ENCODE results near the gene SOWAHD.
"Not testable (repeated sequence)": the region's sequence is repeated elsewhere in the genome, so short reads cannot be mapped to it uniquely, and the experiment has no call there.

The SOWAHD gene

DNA sequence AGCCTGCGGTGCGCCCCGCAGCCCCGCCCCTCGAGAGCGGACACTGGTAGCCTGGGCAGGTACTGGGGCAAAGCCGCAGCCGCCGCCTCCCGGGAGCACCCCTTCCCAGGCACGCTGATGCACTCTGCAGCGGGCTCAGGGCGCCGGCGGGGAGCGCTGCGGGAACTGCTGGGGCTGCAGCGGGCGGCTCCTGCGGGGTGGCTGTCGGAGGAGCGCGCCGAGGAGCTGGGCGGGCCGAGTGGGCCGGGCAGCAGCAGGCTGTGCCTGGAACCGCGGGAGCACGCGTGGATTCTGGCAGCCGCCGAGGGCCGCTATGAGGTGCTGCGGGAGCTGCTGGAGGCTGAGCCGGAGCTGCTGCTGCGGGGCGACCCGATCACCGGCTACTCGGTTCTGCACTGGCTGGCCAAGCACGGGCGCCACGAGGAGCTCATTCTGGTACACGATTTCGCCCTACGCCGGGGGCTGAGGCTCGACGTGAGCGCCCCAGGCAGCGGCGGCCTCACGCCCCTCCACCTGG is 401 bp downstream of the SOWAHD start:
- peaks cover 4% of the 10 kb centered on the region; the same call in 1 of the 2 replicates for H3K4me1 ChIP-seq (ENCODE audit: control insufficient read depth, insufficient read depth, low read length)
- no peaks in the 10 kb centered on the region; the same call in 1 of the 2 replicates for H3K27me3 ChIP-seq (ENCODE audit: control insufficient read depth, insufficient read depth, low read length)
- H3K9me3 ChIP-seq (ENCODE audit: control insufficient read depth, insufficient read depth, low read length): no peaks in the 10 kb centered on the region
- H3K36me3 ChIP-seq (ENCODE audit: control insufficient read depth, insufficient read depth, low read length): no peaks in the 10 kb centered on the region
- no CpG with 5 or more reads among the region's 54 CpGs for WGBS (ENCODE audit: insufficient coverage, insufficient read length)
- H3K27ac ChIP-seq (ENCODE audit: low read length): no peak overlapping the region
- H3K4me3 ChIP-seq (ENCODE audit: low read length): peak overlapping the region; percentile 55; the same call in 1 of the 2 replicates
- DNase-seq (ENCODE audit: low read depth, low spot score): no peak

DNA sequence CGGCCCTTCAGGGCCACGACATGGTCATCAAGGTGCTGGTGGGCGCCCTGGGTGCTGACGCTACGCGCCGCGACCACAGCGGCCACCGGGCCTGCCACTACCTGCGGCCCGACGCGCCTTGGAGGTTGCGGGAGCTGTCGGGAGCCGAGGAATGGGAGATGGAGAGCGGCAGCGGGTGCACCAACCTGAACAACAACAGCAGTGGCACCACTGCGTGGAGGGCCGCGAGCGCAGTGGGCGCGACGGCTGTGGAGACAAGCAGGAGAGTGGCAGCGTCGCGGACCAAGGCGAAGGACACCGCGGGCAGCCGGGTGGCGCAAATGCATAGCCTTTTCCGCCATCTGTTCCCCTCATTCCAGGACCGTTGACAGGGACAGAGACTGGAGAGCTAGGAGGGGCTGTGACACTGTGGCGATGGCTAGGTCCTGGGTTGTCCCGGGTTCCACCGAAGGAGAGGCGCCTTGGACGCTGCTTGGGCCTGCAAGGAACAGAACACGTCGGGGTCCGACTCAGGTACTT is 919 bp downstream of the SOWAHD start:
- Histone ChIP-seq H3K27me3 (ENCODE audit: control insufficient read depth, insufficient read depth, low read length) (no peaks in the 10 kb centered on the region; the same call in 1 of the 2 replicates), H3K4me1 (ENCODE audit: control insufficient read depth, insufficient read depth, low read length) (peaks cover 4% of the 10 kb centered on the region; the same call in 1 of the 2 replicates), H3K4me3 (ENCODE audit: low read length) (peak overlapping the region; percentile 55; the same call in 1 of the 2 replicates), H3K36me3 (ENCODE audit: control insufficient read depth, insufficient read depth, low read length) (no peaks in the 10 kb centered on the region), H3K9me3 (ENCODE audit: control insufficient read depth, insufficient read depth, low read length) (no peaks in the 10 kb centered on the region), H3K27ac (ENCODE audit: low read length) (no peak overlapping the region)
- no CpG with 5 or more reads among the region's 44 CpGs for WGBS (ENCODE audit: insufficient coverage, insufficient read length)
- no peak for DNase-seq (ENCODE audit: low read depth, low spot score)

DNA sequence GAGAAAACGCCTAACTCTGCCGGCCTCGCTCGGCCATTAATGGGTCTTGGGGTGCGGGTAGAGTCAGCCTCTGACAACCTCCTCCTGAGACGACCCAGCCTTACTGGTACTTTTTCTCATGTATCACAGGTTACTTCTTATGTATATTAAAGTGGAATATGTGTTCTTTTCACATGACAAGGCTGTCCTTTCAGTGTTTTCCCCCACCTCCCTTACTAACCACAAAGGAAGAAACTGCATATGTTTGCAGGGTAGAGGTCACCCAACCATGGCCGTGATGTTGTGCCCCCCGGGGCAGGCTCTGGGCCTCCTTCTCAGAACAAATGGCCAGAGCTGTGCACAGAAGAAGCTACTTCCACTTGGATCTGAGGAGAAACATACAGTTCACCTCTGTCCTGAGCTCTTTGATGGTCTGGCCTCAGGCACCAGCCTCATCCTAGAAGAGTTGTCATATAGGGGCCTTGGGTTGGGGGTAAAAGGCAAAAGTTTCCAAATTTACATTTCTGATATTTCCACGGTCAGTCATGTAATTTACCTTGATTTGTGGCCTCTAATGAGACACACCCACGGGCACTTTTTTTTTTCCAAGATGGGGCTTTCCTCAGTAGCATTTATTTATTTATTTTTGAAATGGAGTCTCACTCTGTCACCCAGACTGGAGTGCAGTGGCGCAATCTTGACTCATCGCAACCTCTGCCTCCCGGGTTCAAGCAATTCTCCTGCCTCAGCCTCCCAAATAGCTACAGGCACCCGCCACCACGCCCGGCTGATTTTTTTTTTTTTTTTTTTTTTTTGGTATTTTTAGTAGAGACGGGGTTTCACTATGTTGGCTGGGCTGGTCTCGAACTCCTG is 1.9 kb downstream of the SOWAHD start:
- Histone ChIP-seq H3K4me1 (ENCODE audit: control insufficient read depth, insufficient read depth, low read length) (peaks cover 4% of the 10 kb centered on the region; the same call in 1 of the 2 replicates), H3K27ac (ENCODE audit: low read length) (no peak overlapping the region), H3K4me3 (ENCODE audit: low read length) (no peak overlapping the region), H3K27me3 (ENCODE audit: control insufficient read depth, insufficient read depth, low read length) (no peaks in the 10 kb centered on the region; the same call in 1 of the 2 replicates), H3K9me3 (ENCODE audit: control insufficient read depth, insufficient read depth, low read length) (no peaks in the 10 kb centered on the region), H3K36me3 (ENCODE audit: control insufficient read depth, insufficient read depth, low read length) (no peaks in the 10 kb centered on the region)
- no peak for DNase-seq (ENCODE audit: low read depth, low spot score)
- no CpG with 5 or more reads among the region's 18 CpGs for WGBS (ENCODE audit: insufficient coverage, insufficient read length)

DNA sequence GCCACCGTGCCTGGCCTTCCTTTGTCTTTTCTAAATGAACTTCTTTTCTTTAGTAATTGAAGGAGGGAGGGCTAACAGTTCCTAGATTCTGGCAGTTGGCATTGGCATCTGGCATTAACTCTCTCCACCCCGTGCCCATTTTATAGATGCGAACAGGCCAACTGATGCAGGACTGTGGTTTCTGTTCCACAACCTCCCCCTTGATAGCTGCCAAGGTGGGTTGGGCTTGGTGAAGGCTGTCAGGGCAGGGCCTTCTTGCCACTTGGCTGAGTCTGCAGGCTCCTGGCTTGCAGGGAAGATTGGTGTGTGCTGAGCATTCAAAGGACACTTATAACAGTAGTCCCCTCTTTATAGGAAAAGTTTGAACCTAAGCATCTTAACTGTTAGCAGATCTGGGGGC is 4.3 kb downstream of the SOWAHD start:
- H3K27ac ChIP-seq (ENCODE audit: low read length): no peak overlapping the region
- no peak overlapping the region for H3K4me3 ChIP-seq (ENCODE audit: low read length)
- no peak for DNase-seq (ENCODE audit: low read depth, low spot score)
- peaks cover 2% of the 10 kb centered on the region; the same call in 1 of the 2 replicates for H3K4me1 ChIP-seq (ENCODE audit: control insufficient read depth, insufficient read depth, low read length)
- H3K27me3 ChIP-seq (ENCODE audit: control insufficient read depth, insufficient read depth, low read length): no peaks in the 10 kb centered on the region; the same call in 1 of the 2 replicates
- no peaks in the 10 kb centered on the region for H3K9me3 ChIP-seq (ENCODE audit: control insufficient read depth, insufficient read depth, low read length)
- WGBS (ENCODE audit: insufficient coverage, insufficient read length): no CpG with 5 or more reads among the region's 3 CpGs
- H3K36me3 ChIP-seq (ENCODE audit: control insufficient read depth, insufficient read depth, low read length): no peaks in the 10 kb centered on the region

DNA sequence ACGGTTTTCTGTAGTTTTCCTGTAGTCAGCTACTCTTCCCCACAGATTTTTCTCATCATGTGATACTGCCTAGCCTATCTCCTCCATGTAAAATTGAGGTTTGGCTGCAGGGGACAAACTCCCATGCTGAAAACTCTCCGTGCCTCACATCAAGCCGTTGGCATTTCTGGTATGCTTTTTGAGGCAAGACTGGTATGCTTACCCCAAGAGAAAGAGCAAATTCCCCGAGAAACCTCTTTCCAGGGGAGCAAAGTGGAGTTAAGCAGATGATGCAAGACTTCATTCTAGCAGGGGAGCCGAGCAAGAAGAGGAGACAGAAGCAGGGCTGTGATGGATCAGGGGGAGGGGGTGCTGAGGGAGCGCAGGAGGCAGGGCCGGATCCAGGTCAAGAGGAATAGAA is 4.8 kb downstream of the SOWAHD start:
- no CpG with 5 or more reads among the region's 7 CpGs for WGBS (ENCODE audit: insufficient coverage, insufficient read length)
- Histone ChIP-seq H3K4me3 (ENCODE audit: low read length) (no peak overlapping the region), H3K27me3 (ENCODE audit: control insufficient read depth, insufficient read depth, low read length) (no peaks in the 10 kb centered on the region; the same call in 1 of the 2 replicates), H3K9me3 (ENCODE audit: control insufficient read depth, insufficient read depth, low read length) (no peaks in the 10 kb centered on the region), H3K4me1 (ENCODE audit: control insufficient read depth, insufficient read depth, low read length) (peaks cover 2% of the 10 kb centered on the region; the same call in 1 of the 2 replicates), H3K27ac (ENCODE audit: low read length) (no peak overlapping the region), H3K36me3 (ENCODE audit: control insufficient read depth, insufficient read depth, low read length) (no peaks in the 10 kb centered on the region)
- no peak for DNase-seq (ENCODE audit: low read depth, low spot score)

DNA sequence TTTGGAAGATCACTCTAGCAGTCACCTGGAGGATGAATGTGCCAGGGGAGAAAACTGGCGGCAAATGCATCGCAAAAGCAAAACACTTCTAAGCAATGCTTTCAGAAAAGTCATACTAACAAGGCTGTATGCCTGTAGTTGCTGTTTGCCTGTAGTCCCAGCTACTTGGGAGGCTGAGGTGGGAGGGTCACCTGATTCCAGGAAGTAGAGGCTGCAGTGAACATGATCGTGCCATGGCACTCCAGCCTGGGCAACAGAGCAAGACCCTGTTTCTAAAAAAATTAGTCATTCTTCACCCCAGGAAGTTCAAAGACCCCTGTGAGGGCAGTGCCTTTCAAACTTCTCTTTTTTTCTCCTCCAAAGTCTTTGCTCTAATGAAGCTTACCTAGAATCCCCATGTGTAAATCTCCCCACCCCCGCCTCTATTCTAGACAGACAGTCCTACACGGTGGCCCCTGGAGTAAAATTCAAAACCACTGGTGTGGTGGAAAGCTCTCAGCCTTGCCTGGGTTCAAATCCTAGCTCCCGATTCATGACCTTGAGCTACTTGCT is 5.5 kb downstream of the SOWAHD start:
- no peaks in the 10 kb centered on the region; the same call in 1 of the 2 replicates for H3K27me3 ChIP-seq (ENCODE audit: control insufficient read depth, insufficient read depth, low read length)
- H3K4me3 ChIP-seq (ENCODE audit: low read length): no peak overlapping the region
- no peaks in the 10 kb centered on the region for H3K36me3 ChIP-seq (ENCODE audit: control insufficient read depth, insufficient read depth, low read length)
- DNase-seq (ENCODE audit: low read depth, low spot score): no peak
- peaks cover 2% of the 10 kb centered on the region; the same call in 1 of the 2 replicates for H3K4me1 ChIP-seq (ENCODE audit: control insufficient read depth, insufficient read depth, low read length)
- no peaks in the 10 kb centered on the region for H3K9me3 ChIP-seq (ENCODE audit: control insufficient read depth, insufficient read depth, low read length)
- no CpG with 5 or more reads among the region's 6 CpGs for WGBS (ENCODE audit: insufficient coverage, insufficient read length)
- no peak overlapping the region for H3K27ac ChIP-seq (ENCODE audit: low read length)

DNA sequence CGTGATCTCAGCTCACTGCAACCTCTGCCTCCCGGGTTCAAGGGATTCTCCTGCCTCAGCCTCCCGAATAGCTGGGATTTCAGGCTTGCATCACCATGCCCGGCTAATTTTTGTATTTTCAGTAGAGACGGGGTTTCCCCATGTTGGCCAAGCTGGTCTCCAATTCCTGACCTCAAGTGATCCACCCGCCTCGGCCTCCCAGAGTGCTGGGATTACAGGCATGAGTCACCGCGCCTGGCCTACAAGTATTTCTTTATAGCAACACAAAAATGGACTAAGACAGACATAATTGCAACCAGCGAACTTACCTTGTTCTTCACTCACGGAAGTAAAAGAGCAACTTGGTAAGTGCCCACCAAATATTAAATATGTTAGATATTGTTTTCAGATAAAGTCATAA is 10.0 kb downstream of the SOWAHD start:
- not testable (repeated sequence) for H3K27ac ChIP-seq (ENCODE audit: low read length); DNase-seq (ENCODE audit: low read depth, low spot score)
- WGBS (ENCODE audit: insufficient coverage, insufficient read length): no CpG with 5 or more reads among the region's 11 CpGs

DNA sequence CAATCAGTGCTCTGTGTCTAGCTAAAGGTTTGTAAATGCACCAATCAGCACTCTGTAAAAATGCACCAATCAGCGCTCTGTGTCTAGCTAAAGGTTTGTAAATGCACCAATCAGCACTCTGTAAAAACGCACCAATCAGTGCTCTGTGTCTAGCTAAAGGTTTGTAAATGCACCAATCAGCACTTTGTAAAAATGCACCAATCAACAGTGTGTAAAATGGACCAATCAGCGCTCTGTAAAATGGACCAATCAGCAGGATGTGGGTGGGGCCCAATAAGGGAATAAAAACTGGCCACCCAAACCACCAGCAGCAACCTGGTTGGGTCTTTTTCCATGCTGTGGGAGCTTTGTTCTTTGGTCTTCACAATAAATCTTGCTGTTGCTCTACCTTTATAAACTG is 11.0 kb downstream of the SOWAHD start:
- H3K27ac ChIP-seq (ENCODE audit: low read length); DNase-seq (ENCODE audit: low read depth, low spot score); H3K9me3 ChIP-seq (ENCODE audit: control insufficient read depth, insufficient read depth, low read length); H3K4me3 ChIP-seq (ENCODE audit: low read length); H3K27me3 ChIP-seq (ENCODE audit: control insufficient read depth, insufficient read depth, low read length); H3K4me1 ChIP-seq (ENCODE audit: control insufficient read depth, insufficient read depth, low read length); H3K36me3 ChIP-seq (ENCODE audit: control insufficient read depth, insufficient read depth, low read length): not testable (repeated sequence)
- no CpG with 5 or more reads among the region's 3 CpGs for WGBS (ENCODE audit: insufficient coverage, insufficient read length)

More for the DNA sequence above, 10.0 kb downstream of the SOWAHD start:
- not testable (repeated sequence) for H3K27me3 ChIP-seq (ENCODE audit: control insufficient read depth, insufficient read depth, low read length); H3K36me3 ChIP-seq (ENCODE audit: control insufficient read depth, insufficient read depth, low read length); H3K4me3 ChIP-seq (ENCODE audit: low read length); H3K9me3 ChIP-seq (ENCODE audit: control insufficient read depth, insufficient read depth, low read length); H3K4me1 ChIP-seq (ENCODE audit: control insufficient read depth, insufficient read depth, low read length)

DNA sequence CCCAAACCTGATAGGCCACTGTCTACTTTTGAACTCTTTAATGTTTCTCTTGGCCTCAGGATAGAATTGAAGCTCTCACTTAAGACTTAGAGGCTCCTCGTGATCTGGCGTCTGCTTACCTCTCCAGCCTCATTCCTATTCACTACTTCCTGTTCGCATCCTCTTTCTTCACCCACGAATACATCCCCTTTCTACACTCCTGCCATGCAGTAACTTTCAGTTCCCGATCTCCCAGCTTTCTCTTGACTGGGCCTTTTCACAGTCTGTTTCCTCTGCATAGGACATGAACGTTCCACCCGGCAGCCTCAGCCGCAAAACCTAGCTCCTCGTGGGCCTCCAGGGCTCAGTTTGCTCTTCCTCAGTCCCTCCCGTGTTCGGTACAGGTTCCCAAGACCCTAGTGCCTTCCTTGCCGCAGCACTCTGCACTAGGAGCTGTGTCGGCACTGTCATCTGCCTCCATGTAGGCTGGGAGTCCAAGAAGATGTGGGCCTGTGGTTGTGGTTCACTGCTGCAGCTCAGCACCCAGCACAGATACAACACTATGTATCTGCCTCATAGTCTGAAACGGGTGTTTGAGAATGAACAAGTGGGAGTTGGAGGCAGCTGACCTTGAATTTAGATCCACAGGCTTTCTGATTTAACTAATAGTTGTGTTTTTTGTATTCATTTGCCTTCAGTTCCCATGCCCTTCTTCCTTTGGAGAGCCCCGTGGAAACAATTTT is 17.3 kb downstream of the SOWAHD start:
- no peak for DNase-seq (ENCODE audit: low read depth, low spot score)
- WGBS (ENCODE audit: insufficient coverage, insufficient read length): 100% methylated on average over 2 of the region's 15 CpGs
- H3K4me3 ChIP-seq (ENCODE audit: low read length): no peak overlapping the region
- no peaks in the 10 kb centered on the region for H3K4me1 ChIP-seq (ENCODE audit: control insufficient read depth, insufficient read depth, low read length)
- no peaks in the 10 kb centered on the region for H3K9me3 ChIP-seq (ENCODE audit: control insufficient read depth, insufficient read depth, low read length)
- H3K27me3 ChIP-seq (ENCODE audit: control insufficient read depth, insufficient read depth, low read length): no peaks in the 10 kb centered on the region
- H3K27ac ChIP-seq (ENCODE audit: low read length): no peak overlapping the region
- no peaks in the 10 kb centered on the region for H3K36me3 ChIP-seq (ENCODE audit: control insufficient read depth, insufficient read depth, low read length)

DNA sequence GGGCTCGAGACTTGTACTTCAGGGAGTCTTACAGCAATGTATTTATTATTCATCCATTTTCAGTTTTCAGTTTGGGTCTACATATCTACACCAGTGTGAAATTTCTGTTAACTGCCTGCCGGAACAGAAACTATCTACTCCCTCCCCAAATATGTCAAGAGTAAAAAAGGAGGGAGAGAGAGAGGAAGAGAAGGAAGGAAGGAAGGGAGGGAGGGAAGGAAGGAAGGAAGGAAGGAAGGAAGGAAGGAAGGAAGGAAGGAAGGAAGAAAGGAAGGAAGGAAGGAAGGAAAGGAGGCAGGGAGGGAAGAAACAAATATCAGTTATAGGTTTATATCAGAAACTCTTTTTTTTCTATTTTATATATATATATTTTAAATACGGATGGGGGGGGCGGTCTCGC is 20.4 kb downstream of the SOWAHD start:
- no peak overlapping the region for H3K27ac ChIP-seq (ENCODE audit: low read length)
- no peak overlapping the region for H3K4me3 ChIP-seq (ENCODE audit: low read length)
- DNase-seq (ENCODE audit: low read depth, low spot score): no peak
- H3K36me3 ChIP-seq (ENCODE audit: control insufficient read depth, insufficient read depth, low read length): no peaks in the 10 kb centered on the region; the same call in 1 of the 2 replicates
- H3K4me1 ChIP-seq (ENCODE audit: control insufficient read depth, insufficient read depth, low read length): no peaks in the 10 kb centered on the region
- no peaks in the 10 kb centered on the region for H3K27me3 ChIP-seq (ENCODE audit: control insufficient read depth, insufficient read depth, low read length)
- WGBS (ENCODE audit: insufficient coverage, insufficient read length): no CpG with 5 or more reads among the region's 5 CpGs
- H3K9me3 ChIP-seq (ENCODE audit: control insufficient read depth, insufficient read depth, low read length): no peaks in the 10 kb centered on the region

All from iPS DF 6.9 (cell line).